OCI-M2 (cell line): ENCODE results near the gene GRIK5.
"Not testable (repeated sequence)": the region's sequence is repeated elsewhere in the genome, so short reads cannot be mapped to it uniquely, and the experiment has no call there.

Experiments used
- DNase-seq: peaks from one replicate; lab custom pipeline; 2025; ENCODE audit not compliant: unreplicated experiment; lab: John Stamatoyannopoulos, UW

Gene GRIK5

DNA sequence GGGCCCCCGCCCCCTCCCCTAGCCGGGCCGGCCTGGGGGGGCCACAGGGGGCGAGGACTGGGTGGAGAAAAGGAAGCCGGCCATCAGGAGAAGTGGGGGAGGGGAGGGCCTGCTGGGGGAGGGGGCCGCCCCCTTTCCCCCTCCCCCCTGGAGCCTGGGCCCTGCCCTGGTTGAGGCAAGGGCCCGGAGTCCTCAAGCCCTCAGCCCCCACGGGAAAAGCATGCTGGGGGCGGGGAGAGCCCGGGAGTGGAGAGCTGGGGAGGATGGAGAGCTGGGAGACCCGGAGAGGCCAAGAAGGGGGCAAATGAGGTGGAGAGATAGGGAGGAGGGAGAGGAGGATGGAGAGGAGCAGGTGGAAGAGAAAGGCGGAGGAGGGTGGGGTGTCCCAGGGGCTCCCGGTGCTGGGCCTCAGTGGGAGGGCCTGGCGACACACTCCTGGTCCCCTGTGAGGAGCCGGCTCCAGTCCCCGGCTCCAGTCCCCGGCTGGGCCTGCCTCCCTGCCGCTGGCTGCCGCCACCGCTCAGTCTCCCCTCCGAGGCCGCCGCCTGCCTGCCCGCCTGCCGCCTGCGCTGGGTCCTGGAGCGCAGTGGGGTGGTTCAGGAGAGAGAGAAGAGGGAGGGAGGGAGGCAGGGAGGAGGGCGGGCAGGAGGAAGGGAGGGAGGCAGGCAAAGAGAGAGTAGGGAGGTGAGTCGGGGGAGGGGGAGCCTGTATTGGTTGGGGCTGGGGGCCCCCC, at the start of gene GRIK5:
GRIK5 (minus strand) TSS at position 588 of the 733 bp plus-strand sequence. CDS start 4,436 bp downstream, outside the sequence.
- no peak for DNase-seq

DNA sequence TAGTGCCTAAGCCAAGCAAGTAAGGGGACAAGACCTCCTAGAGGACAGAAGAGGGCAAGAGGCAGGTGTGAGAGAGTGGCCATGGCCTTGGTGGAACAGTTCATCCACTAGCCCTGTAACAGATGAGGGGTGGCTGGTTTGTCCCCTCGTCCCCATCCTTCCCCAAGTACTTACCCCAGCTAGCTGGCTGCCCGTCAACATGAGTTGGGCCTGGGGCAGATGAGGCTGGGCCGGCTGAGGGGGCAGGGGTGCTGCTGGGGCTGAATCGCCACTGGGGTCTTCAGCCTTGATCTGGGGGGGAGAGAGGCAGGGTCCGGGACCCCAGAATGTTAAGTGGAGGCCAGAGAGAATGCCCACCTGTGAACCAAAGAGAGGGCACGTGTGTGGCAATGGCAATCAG, 47.1 kb upstream of the GRIK5 start:
- DNase-seq = no peak

GRCh38 chr19:42116308-42117075, 46.5 kb upstream of the GRIK5 start:
- DNase-seq = no peak

DNA sequence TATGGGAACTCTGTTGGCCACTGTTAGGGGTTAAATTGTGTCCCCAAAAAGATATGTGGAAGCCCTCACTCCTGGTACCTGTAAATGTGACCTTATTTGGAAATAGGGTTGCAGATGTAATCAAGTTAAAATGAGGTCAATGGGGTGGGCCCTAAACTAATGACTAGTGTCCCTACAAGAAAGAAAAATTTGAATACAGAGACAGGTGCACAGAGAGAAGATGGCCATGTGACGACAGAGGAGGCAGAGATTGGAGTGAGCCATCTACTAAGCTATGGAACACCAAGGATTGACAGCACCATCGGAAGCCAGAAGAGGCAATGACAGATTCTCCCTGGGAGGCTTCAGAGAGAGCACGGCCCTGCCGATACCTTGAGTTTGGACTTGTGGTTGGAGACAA, 45.7 kb upstream of the GRIK5 start:
- no peak for DNase-seq

- DNase-seq = no peak
Measured at GRCh38 chr19:42115219-42115618, 45.2 kb upstream of the GRIK5 start.

- DNase-seq = no peak
Measured at GRCh38 chr19:42114412-42114811, 44.4 kb upstream of the GRIK5 start.

GRCh38 chr19:42113641-42114348, 43.8 kb upstream of the GRIK5 start:
- DNase-seq = no peak

DNA sequence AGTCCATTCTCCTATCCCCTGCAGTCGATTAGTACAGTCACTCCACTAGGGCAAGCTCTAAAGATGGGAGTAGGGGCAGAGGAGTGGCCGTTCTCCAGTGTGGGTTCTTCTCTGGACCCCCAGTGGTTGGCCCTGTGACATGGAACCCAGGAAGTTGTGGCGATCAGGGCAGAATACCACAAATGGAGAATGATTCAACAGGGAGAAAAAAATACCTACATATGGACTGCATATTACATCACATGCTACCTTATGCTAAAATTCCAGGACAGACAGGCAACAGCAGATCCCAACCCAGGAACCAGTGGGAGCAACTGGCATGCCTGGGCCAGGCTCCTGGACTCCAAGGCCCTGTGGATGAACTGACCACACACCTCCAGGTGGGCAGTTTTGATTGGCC, 41.8 kb upstream of the GRIK5 start:
- DNase-seq = no peak

- DNase-seq = no peak
Measured at GRCh38 chr19:42111384-42111783, 41.4 kb upstream of the GRIK5 start.

DNA sequence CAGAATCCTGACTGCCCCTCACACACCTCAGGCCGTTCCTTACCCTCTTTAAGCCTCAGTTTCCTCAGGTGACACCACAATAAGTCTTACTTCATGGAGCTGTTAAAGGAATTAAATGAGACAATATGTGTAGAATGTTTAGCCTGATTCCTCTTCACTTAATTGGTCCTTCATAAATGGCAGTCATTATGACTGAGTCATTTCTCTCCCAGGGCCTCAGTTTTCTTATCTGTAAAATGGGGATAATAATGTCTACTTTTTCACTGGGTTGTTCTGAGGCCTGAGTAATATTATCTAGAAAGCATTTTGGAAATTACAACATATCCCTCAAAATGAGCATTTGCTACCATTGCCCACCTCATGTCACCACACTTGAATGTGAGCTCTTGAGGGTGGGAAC, 40.7 kb upstream of the GRIK5 start:
- no peak for DNase-seq

- no peak for DNase-seq
Measured at GRCh38 chr19:42109896-42110295, 39.9 kb upstream of the GRIK5 start.

GRCh38 chr19:42108527-42109389, 38.8 kb upstream of the GRIK5 start:
- peak; percentile 83 for DNase-seq

DNA sequence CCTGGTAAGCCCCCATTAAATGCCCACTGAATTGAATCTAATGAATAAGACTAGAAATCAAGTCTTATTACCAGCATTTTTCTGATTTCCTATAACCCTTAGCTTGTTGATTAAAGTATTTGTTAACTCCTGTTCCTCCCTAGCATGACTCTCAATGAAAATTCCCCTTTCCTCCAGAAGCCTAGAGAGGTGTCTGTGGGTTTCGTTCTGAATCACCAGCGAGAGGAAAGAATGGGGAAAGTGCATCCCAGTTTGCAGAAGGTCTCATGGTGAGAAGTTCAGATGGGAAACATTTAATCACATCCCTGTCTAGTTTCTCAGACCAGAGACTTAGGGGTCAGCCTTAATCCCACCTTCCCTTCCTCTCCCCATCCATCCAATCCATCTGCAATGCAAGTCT, 35.4 kb upstream of the GRIK5 start:
- no peak for DNase-seq

DNA sequence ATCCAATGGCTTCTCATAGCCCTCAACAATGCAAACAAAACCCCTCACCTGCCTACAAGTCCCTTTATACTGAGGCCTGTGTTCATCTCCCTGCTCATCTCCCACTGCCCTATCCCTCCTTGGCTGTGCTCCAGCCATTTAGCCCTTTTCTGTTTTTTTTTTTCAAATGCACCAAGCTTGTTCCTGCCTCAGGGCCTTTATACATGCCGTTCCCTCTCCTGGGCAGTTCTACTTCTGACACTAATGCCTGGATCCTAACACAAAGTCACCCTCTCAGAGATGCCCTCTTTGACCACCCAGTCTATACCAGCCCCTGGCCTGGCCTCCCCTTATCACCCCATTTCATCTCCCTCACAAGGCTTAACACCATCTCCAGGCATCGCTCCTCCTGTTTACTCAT, 32.9 kb upstream of the GRIK5 start:
- DNase-seq = no peak

GRCh38 chr19:42100241-42100640, 30.2 kb upstream of the GRIK5 start:
- not testable (repeated sequence) for DNase-seq

- no peak for DNase-seq
Measured at GRCh38 chr19:42099336-42099925, 29.4 kb upstream of the GRIK5 start.

GRCh38 chr19:42098781-42099180, 28.8 kb upstream of the GRIK5 start:
- no peak for DNase-seq

DNA sequence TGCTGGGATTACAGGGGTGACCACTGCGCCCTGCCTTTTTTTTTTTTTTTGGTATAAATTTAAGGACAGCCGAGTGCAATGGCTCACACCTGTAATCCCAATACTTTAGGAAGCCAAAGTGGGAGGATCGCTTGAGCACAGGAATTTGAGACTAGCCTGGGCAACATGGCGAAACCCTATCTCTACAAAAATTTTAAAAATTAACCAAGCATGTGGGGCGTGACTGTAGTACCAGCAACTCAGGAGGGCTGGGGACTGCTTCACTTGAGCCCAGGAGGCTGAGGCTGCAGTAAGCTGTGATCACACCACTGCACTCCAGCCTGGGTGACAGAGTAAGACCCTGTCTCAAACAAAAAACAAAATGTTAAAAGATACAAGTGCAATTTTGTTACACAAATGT, 27.5 kb upstream of the GRIK5 start:
- DNase-seq = no peak

DNA sequence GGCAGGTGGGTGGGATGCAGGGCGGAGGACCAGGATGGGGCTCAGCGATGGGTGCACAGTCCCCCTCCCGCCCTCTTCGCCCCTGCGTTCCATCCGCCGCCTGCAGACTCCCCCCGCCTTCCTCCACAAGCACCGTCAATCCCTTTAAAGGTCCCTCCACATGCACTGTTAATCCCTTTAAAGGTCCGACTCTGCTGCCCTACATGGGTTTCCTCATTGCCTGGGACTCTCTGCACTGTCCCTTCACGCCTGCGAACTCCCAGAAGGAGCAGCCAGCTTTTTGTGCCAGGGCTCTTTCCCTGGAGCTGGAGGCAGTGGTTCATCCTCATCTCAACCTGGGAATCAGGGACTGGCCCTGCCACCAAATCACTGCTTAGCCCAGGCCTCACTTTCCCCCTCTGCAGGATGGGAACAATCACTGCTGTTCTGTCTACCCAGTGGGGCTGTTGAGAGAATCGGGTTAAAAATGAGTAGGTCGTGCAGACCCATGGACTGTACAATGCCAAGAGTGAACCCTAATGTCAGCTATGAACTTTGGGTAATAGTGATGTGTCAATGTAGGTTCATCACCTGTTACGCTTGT, 26.3 kb upstream of the GRIK5 start:
- no peak for DNase-seq

DNA sequence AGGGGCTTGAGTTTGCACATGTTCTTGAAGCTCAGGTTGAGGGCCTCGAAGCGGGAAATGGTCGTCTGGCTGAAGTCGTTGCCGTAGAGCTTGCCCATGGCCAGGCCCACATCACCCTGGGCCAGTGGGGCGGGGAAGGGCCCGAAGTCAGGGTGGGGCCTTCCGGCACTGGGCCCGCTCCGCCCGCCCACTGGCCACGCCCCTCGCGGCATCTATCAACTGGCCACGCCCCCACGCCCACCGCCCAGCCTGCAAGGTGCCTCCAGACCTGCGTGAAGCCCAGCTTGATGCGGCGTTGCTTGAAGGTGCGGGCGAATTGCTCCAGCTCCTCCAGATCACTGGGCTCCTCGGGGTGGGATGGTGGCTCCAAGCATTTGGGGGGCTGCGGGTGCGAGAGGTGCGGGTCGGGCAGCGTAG, 25.8 kb upstream of the GRIK5 start:
- DNase-seq = no peak
